GM18498 (cell line): ENCODE results near the gene RNASE7.
"Not testable (repeated sequence)": the region's sequence is repeated elsewhere in the genome, so short reads cannot be mapped to it uniquely, and the experiment has no call there.

Experiments used
- ATAC-seq: cut with Tn5 transposase; IDR thresholded peaks from one replicate; pipeline ENCODE4 v1.9.1; 2021; ENCODE audit warnings: mild to moderate bottlenecking, moderate library complexity; ENCODE audit not compliant: unreplicated experiment

RNASE7 gene

DNA sequence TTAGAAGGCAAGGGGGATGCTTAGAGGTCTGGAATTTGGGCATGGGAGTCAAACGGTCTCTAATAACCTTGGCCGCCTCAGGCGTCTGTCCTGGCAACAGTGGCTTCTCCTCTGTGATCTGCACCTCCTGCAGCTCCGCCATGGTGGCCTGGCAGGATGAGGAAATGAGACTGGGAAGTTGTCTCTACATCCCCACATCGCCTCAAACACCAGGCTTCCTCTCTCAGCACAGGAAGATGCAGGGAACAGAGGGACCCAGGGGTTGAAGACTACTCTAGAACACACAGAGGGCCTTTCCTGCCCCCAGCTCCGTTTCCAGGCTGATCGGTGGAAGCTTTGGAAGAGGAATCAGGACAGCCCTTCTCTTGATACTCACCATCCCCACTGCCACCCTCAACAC is 19.0 kb upstream of the RNASE7 start:
- ATAC-seq, result no peak

DNA sequence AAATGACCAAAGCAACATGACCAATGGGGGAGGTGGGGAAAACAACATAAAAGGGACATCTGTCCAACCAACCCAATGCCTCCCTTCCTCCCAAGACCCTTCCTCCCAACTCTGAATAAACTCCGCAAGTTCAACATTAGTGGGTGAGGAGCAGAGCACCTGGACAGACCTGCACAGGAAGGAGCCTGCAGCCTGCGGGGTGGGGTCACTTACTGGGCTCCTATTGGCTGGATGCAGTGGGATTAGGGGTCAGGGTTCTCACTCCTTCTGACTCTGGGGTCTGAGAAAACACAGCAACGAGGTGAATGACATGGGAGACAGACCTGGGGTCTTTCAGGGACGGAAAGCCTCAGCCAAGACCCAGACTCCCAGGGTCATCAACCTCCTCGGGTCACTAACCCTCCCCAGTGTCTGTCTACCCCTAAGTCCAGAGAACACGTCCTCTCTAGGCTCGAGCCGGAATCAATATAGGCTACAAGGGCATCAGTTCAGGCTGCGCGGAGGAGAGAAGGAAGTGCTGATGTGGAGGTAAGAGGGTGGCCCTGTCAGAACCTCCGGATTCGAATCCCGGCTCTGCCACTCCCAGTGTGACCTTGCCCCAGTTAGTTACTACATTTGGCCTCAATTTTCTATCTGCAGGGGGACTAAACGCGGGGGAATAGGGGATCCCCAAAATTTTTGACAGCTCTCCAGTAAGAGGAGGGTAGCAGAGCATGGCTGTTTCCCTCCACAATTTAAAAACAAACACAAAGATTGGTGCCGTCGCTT is 18.2 kb upstream of the RNASE7 start:
- no peak for ATAC-seq

- peak; percentile 56 for ATAC-seq
Observed at GRCh38 chr14:21024585-21025370, 17.4 kb upstream of the RNASE7 start, which contains the start of gene NDRG2. Gene NDRG2, minus strand, starts transcription at chr14:21025061. Its CDS starts 1,746 bp downstream, at chr14:21023315.

DNA sequence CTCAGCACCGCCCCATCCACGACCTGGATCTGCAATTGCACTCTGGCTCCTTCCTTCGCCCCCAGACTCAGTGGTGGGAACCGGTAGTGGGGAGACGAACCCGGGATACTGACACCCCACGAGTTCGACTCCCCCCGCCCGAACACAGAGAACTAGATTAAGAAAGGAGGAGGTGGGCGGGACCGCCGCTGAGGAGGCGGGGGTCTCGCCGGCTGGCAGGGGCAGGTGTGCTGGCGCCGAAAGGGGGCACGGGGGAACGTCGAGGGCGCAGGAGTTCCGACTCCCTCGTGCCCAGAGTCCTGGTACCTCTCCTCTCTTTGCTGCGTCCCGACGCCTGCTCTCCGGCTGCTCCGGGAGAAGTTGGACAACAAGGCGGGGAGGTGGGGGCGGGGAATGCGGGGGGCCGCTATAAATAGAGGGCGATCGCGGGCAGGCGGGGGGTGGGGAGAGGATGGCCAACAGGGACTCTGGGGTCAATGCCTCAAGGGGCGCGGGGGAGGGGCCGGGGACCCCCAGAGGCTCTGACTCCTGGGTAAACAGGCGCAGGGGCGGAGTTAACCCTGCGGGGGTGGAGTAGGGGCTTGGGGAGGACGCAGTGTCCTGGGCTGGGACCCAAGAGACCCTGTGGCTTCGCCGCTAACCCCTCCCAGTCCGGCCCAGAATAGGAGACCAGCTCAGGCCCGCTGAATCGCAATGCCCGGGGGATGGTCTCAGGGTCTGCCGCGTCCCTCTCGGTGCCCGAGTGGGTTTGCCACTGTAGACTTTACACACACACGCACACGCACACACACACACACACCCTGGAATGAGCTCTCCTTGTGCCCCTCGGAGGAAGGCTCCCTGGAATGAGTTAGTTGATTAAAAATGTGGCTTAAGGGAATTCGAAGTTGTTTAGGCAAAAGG is 16.5 kb upstream of the RNASE7 start:
- ATAC-seq, result no peak

- ATAC-seq, result no peak
Observed at GRCh38 chr14:21026274-21026987, 15.7 kb upstream of the RNASE7 start.

DNA sequence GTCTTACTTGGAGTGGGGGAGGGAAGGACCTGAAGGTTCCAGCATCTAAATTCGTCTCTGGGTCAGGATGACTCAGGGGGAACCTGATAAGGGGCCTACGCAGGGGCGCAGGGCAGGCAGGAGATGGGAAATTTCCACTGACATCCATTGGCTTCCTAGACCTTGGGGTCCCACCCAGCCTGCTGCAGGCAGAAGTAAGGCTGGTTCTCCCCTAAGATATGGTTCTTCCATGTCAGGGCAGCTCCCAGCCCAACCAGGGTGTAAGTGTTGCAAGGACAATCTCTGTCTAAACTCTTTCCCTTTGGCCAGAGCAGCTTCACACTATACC is 15.2 kb upstream of the RNASE7 start:
- ATAC-seq, result no peak

GRCh38 chr14:21029917-21030316 is 12.2 kb upstream of the RNASE7 start, which contains the start of gene TPPP2:
Gene TPPP2, plus strand, starts transcription at chr14:21030217. Its CDS starts 365 bp downstream, at chr14:21030582.
- no peak for ATAC-seq

DNA sequence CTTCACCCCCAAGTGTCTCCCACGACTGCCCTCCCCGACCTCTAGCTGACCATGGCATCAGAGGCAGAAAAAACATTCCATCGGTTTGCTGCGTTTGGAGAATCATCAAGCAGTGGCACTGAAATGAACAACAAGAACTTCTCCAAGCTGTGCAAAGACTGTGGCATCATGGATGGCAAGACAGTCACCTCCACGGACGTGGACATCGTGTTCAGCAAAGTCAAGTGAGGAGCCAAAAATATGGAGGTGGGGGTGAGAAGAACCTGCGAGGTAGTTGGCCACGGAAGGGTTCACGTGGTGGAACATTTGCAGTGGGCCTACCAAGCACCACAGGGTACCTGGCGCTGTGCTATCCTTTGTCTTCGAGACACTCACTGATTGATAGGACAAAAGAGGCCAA is 11.6 kb upstream of the RNASE7 start:
- ATAC-seq, result no peak

GRCh38 chr14:21032326-21033132 is 9.6 kb upstream of the RNASE7 start:
- no peak for ATAC-seq

- ATAC-seq, result no peak
Observed at GRCh38 chr14:21033133-21033698, 8.9 kb upstream of the RNASE7 start.

- ATAC-seq, result no peak
Observed at GRCh38 chr14:21034707-21035106, 7.5 kb upstream of the RNASE7 start, which contains the start of gene RNASE13. Gene RNASE13, minus strand, starts transcription at chr14:21034807. Its CDS starts 519 bp downstream, at chr14:21034288.

- ATAC-seq, result no peak
Observed at GRCh38 chr14:21036751-21037150, 5.4 kb upstream of the RNASE7 start.

DNA sequence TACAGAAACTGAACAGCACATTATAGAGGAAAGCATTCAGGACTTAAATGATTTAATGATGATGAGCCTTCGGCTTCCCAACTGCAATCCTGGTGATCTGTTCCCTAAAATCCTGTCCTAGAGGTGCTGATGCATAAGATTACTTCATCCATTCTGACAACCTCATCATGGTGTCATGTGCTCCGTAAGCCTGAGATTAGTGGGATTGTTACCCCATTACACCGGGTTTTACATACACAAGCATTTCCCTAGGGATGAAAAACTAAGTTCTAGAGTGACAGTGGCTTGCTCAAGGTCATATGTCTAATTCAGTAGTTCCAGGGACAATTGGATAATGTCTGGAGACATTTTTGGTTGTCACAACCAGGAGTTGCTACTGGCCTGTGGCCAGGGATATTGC is 5.0 kb upstream of the RNASE7 start:
- no peak for ATAC-seq

GRCh38 chr14:21038441-21039422 is 3.4 kb upstream of the RNASE7 start:
- no peak for ATAC-seq

GRCh38 chr14:21039585-21040369 is 2.4 kb upstream of the RNASE7 start:
- ATAC-seq, result peak; percentile 61

DNA sequence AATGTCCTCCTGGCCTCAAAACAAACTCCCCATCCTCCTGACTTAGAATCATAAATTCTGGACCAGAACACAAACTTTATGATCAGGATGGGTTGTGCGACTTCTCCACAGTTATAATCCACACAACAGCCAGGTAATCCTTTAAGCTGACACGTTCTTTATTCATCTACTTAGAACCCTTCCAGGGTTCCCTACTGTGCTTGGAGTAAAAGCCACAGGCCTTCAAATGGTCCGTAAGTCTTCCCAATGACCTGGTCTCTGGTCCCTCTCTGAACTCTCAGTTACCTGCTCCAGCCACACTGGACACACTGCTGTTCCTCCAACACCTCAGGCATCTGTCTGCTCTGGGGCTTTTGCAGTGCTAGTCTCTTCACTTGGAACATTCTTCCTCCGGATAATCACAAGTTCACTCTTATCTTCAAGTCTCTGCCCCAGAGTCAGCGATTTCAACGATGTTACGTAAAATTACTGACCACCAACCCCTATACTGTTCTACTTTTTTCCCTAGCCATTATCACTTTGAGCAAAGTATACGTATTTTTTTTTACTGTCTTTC is 1.7 kb upstream of the RNASE7 start:
- ATAC-seq, result no peak

DNA sequence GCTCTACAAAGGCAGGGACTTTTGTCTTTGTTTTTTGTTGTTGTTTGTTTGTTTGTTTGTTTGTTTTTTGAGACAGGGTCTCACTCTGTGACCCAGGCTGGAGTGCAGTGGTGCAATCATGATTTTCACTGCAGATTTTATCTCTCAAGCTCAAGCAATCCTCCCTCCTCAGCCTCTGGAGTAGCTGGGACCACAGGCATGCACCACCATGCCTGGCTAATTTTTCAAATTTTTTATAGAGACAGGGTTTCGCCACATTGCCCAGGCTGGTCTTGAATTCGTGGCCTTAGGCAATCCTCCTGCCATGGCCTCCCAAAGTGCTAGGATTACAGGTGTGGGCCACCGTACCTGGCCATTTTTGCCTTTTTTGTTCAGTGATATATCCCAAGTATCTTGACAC is 1.2 kb upstream of the RNASE7 start:
- not testable (repeated sequence) for ATAC-seq
